ENCODE measurements around the gene CREB1. TPM values are rescaled to one million over a fixed set of nuclear protein-coding genes. Genes with fewer than 3 reads are reported as not detected.

The CREB1 gene
- total and polyA plus RNA-seq, 2 donors (not counting 3 experiments of a cell fraction or from before 2014, with no cell fraction given): 31.0 to 71.1 TPM

DNA sequence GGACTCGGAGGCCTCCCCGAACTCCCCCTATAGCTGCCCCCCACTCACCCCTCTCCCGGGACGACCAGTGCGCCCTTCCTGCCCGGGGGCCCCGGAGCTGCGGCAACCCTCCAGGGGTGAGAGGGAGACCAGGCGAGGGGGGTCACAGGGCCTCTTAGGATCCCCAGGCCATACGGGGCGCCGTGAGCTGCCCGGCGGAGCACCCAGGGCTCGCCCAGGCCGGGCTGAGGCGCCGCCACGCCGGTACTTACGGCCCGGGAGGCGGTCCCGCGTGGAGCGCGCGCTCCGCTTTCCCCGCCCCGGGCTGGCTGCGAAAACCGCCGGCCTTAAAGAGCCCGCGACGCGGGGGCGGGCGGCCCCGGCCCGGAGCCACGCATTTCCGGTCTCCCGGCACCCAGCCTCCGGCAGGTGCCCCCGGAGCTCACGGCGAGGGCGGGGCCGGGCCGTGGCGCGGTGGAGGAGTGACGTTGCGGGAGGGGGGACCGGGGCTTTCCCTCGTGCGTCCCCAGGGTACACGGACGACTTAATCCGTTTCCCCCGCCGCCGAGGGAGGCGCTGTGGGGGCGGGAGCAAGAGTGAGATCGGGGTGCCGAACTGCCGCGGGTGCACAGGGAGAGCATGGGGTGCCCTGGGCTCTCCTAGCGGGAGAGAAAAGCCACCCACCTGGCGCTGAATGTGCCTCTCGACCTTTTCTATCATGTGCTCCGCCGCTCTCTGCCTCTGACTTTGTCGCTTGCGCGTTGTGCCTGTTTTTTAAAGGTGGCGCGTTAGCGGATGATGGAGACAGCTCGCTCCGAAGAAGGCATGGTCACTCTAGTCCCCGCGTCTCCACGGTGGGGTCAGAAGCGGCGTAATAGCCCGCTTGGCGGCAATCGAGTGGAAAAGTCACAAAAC lies 95.5 kb downstream of the CREB1 start, which contains the start of gene METTL21A:
Gene METTL21A (minus strand): TSS at position 381 of the 894 bp plus-strand sequence. CDS start 1,019 bp downstream, outside the sequence.
- H3K79me2 ChIP-seq (ENCODE audit: control insufficient read depth, insufficient read depth, low read length): no peaks in the 10 kb centered on the region
- H3K36me3 ChIP-seq (ENCODE audit: control insufficient read depth in 2 of 2, extremely low read depth in 1 of 2, insufficient read depth in 2 of 2, low read length in 2 of 2): no peaks in the 10 kb centered on the region
- H3K27ac ChIP-seq (ENCODE audit: insufficient read depth, low read depth, low read length): peak within 1 kb of the TSS; percentile 61
- DNase-seq (ENCODE audit: low read depth, low spot score) (peak; percentile 86), FAIRE-seq (peak; percentile 65)
- dilution Hi-C loops (cut with MboI; ENCODE audit: extremely low pct_ligation_motif_present, low sequenced_read_pairs): no loop called here
- no TSS peak for BruUV-seq (replicated peaks)
- H3K9me3 ChIP-seq (replicated peaks; ENCODE audit: control insufficient read depth, insufficient read depth, low read length): no peaks in the 10 kb centered on the region
- H3K4me1 ChIP-seq (ENCODE audit: control insufficient read depth, extremely low read depth, insufficient read depth, low read length): peaks cover 6% of the 10 kb centered on the region
- H4K20me1 ChIP-seq (replicated peaks; ENCODE audit: control insufficient read depth, extremely low read depth, insufficient read depth, low read length): no peaks in the 10 kb centered on the region
- TF ChIP-seq POLR2A (IDR thresholded peaks at IDR 0.05; ENCODE audit: low read depth, low read length) (no peak), FOS (IDR thresholded peaks at IDR 0.05; ENCODE audit: borderline replicate concordance, insufficient read depth, low read length) (no peak), JUN (IDR thresholded peaks at IDR 0.05; ENCODE audit: borderline replicate concordance, insufficient read depth, insufficient read length, low read depth) (no peak), MYC (IDR thresholded peaks at IDR 0.05; ENCODE audit: low read depth, low read length) (no peak), GATA2 (IDR thresholded peaks at IDR 0.05; ENCODE audit: insufficient read depth, insufficient read length, low read depth, low read length) (no peak), POLR2AphosphoS5 (IDR thresholded peaks at IDR 0.05; ENCODE audit: insufficient read depth, low read depth, low read length) (peak; percentile 60), EZH2 (IDR thresholded peaks at IDR 0.05; ENCODE audit: borderline replicate concordance, low read depth, low read length, severe bottlenecking) (no peak)
- TF ChIP-seq, protein P1, sequence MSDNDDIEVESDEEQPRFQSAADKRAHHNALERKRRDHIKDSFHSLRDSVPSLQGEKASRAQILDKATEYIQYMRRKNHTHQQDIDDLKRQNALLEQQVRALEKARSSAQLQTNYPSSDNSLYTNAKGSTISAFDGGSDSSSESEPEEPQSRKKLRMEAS (IDR thresholded peaks at IDR 0.05; ENCODE audit: insufficient read depth, insufficient read length): no peak
- TF ChIP-seq, protein P2, sequence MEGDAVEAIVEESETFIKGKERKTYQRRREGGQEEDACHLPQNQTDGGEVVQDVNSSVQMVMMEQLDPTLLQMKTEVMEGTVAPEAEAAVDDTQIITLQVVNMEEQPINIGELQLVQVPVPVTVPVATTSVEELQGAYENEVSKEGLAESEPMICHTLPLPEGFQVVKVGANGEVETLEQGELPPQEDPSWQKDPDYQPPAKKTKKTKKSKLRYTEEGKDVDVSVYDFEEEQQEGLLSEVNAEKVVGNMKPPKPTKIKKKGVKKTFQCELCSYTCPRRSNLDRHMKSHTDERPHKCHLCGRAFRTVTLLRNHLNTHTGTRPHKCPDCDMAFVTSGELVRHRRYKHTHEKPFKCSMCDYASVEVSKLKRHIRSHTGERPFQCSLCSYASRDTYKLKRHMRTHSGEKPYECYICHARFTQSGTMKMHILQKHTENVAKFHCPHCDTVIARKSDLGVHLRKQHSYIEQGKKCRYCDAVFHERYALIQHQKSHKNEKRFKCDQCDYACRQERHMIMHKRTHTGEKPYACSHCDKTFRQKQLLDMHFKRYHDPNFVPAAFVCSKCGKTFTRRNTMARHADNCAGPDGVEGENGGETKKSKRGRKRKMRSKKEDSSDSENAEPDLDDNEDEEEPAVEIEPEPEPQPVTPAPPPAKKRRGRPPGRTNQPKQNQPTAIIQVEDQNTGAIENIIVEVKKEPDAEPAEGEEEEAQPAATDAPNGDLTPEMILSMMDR (IDR thresholded peaks at IDR 0.05; ENCODE audit: extremely low read depth in 1 of 2, insufficient read depth in 1 of 2, low read depth in 1 of 2, low read length in 2 of 2): peak; percentile 39 to 56
- peak within 1 kb of the TSS; percentile 20 to 75 (median 67) for H3K4me3 ChIP-seq (replicated peaks in 1 of 3; ENCODE audit: insufficient read depth in 1 of 3, low read depth in 1 of 3, low read length in 3 of 3)
- no peaks in the 10 kb centered on the region for H3K27me3 ChIP-seq (ENCODE audit: control insufficient read depth in 2 of 2, insufficient read depth in 2 of 2, low read length in 2 of 2)
- H3K4me2 ChIP-seq (ENCODE audit: insufficient read depth, low read length): peak within 1 kb of the TSS; percentile 92
- H3K9me1 ChIP-seq (replicated peaks; ENCODE audit: control insufficient read depth, extremely low read depth, insufficient read depth, low read length): no peaks in the 10 kb centered on the region
- H2AFZ ChIP-seq (ENCODE audit: low read depth, low read length): peak within 1 kb of the TSS; percentile 89
- intact Hi-C loops (cut with micrococcal nuclease): loop anchor here (1.0 to 5.0 kb wide), 3 partner anchors 52 to 463 kb away; partner anchors contain the start of gene CCNYL1
- POLR2A ChIA-PET: interaction anchor here (0.8 to 2.1 kb wide), 3 partner anchors 86 to 96 kb away, joined by 3 to 10 read pairs (median 5); partner anchors contain the start of genes CCNYL1 and CREB1
- CTCF ChIA-PET: interaction anchor here (0.7 to 4.7 kb wide), 30 partner anchors 8 to 447 kb away, joined by 3 to 45 read pairs (median 8); partner anchors contain the start of genes CCNYL1 and CREB1
- H3K9ac ChIP-seq (replicated peaks; ENCODE audit: extremely low read depth, insufficient read depth, low read length): peak within 1 kb of the TSS; percentile 96
